GM08714 (cell line): ENCODE measurements around the gene FAM43A.

Experiments used
- H3K4me3 ChIP-seq: fragments of 200-500 bp; sonication (Bioruptor generic); 2 replicates; pipeline ENCODE4 v1.5.1; 2014; ENCODE audit warnings: mild to moderate bottlenecking, low read length, inconsistent platforms
- ZNF274 ChIP-seq: IDR thresholded peaks from 2 replicates; pipeline ENCODE4 v1.6.1; 2012; ENCODE audit warnings: mild to moderate bottlenecking, low read depth, low read length

The FAM43A gene

GRCh38 chr3:194685065-194685717, 492 bp upstream of the FAM43A start:
- no peak for TF ChIP-seq ZNF274
- H3K4me3 ChIP-seq: peak overlapping the region; percentile 64; the same call in 1 of the 2 replicates

- peak overlapping the region; percentile 64; the same call in 1 of the 2 replicates for H3K4me3 ChIP-seq
- TF ChIP-seq ZNF274: no peak
These were observed 732 bp downstream of the FAM43A start for GRCh38 chr3:194686414-194686815.

DNA sequence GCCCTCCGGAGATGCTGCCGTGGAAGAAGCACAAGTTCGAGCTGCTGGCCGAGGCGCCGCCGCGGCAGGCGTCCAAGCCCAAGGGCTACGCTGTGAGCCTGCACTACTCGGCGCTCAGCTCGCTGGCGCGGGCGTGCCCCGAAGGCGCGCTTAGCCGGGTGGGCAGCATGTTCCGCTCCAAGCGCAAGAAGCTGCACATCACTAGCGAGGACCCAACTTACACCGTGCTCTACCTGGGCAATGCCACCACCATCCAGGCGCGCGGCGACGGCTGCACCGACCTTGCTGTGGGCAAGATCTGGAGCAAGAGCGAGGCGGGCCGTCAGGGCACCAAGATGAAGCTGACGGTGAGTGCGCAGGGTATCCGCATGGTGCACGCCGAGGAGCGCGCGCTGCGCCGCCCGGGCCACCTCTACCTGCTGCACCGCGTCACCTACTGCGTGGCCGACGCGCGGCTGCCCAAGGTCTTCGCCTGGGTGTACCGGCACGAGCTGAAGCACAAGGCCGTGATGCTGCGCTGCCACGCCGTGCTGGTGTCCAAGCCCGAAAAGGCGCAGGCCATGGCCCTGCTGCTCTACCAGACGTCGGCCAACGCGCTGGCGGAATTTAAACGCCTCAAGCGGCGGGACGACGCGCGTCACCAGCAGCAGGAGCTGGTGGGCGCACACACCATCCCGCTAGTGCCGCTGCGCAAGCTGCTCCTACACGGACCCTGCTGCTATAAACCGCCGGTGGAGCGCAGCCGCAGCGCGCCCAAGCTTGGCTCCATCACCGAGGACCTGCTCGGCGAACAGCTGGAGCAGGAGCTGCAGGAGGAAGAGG, 1.3 kb downstream of the FAM43A start:
- TF ChIP-seq ZNF274: no peak
- peak overlapping the region; percentile 64; the same call in 1 of the 2 replicates for H3K4me3 ChIP-seq

DNA sequence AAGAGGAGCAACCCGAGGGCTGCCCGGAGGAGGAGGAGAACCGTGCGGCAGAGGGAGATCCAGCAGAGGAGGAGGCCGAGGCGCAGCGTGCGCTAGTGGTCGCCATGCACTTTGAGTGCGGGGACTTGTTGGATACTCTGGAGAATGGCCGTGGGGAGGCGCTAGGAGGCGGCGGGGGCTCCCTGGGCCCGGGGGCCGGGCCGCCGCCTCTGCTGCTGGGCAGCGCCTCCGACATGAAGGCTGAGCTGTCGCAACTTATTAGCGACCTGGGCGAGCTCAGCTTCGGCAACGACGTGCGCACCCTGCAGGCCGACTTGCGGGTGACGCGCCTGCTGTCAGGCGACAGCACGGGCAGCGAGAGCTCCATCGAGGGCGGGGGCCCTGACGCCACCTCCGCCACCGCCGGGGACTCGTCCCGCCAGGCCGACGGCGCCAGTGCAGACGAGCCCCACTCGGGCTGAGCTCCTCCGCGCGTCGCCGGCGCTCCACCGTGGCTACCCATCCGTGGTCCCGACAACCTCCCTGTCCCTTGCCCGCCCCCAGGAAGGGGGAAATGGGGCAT, 2.0 kb downstream of the FAM43A start:
- no peak for TF ChIP-seq ZNF274
- H3K4me3 ChIP-seq: peak overlapping the region; percentile 64; the same call in 1 of the 2 replicates

GRCh38 chr3:194688200-194688740, 2.6 kb downstream of the FAM43A start:
- TF ChIP-seq ZNF274: no peak
- peak overlapping the region; percentile 32; the same call in 1 of the 2 replicates for H3K4me3 ChIP-seq

DNA sequence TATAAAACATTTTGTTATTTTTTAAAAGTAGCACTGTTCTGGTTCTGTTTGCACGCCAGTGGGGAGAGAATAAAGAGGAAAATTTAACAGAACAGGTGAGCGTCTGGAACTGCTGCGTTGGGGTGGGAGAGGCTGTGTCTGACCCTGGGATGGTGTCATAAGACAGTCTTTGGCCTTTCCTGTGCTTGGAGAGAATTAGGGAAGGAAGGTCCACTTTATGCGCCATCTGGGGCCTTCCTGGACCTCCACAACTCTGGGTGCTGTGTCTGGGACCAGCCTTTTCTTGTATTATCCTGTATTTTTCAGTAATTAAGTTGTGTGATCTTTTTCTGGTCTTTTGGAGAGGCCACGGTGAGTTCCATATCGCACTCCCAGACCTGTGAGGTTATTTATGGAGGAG, 3.3 kb downstream of the FAM43A start:
- no peak for TF ChIP-seq ZNF274
- H3K4me3 ChIP-seq: no peak overlapping the region; the same call in 1 of the 2 replicates

DNA sequence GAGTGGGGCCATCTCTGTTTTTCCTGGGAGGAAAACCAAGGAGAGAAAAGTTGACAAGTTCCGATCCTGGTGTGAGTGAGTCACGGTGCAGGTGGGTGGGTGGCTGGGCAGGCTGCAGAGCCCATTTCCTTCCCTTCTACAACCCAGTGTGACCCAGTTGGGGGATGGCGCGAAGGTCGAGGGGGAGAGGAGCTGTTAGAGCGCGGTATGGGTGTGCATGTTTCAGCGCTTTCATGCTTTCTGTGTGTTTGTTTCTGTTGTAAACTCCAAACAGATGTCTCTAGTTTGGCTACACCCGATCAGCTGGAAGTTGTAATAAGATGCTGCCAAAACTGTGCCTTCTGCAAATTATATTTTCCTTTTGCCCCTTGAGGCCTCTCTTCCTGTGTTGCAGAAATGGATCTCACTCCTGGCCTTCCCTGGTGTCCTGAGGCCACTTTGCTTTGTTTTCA, 3.8 kb downstream of the FAM43A start:
- TF ChIP-seq ZNF274: no peak
- H3K4me3 ChIP-seq: no peak overlapping the region; the same call in 1 of the 2 replicates

DNA sequence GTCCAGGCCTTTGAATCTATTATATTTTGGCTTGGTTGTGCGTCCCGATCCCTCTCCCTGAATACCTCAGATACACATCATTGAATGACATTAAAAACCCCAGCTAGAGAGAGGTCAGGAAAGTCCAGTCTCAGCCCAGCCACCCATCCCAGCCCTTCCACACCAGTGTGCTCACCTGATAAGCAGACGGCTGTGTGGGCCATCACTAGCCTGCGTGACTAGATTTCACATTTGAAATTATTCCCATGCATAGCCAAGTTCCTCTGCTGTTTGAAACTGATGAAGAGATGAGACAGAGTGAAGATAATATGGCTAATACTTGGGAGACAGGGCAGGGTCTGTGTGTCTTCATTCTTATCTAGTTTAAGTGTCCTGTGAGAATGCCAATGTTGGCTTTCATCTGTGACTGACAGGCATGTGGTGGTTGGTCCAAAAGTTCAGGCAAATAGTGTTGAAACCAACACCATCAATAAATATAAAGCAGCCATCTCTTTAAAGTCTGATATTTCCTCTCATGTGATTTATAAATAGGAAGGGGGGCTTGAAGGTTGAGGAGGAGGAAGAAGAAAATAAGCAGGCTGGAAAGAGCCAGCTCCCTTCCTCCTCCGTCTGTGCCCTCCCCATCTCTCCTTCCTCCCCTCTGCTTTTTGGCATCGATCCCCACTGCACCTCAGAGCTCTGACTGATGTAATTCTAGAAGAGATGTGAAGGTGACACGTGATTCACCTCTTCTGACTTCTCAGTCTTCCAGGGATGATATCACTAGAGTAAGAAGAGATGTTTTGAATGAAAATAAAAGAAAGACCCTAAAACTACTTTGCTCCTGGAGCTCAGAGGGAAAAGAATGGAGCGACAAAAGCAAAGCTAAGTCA, 5.1 kb downstream of the FAM43A start:
- TF ChIP-seq ZNF274: no peak
- no peak overlapping the region for H3K4me3 ChIP-seq

DNA sequence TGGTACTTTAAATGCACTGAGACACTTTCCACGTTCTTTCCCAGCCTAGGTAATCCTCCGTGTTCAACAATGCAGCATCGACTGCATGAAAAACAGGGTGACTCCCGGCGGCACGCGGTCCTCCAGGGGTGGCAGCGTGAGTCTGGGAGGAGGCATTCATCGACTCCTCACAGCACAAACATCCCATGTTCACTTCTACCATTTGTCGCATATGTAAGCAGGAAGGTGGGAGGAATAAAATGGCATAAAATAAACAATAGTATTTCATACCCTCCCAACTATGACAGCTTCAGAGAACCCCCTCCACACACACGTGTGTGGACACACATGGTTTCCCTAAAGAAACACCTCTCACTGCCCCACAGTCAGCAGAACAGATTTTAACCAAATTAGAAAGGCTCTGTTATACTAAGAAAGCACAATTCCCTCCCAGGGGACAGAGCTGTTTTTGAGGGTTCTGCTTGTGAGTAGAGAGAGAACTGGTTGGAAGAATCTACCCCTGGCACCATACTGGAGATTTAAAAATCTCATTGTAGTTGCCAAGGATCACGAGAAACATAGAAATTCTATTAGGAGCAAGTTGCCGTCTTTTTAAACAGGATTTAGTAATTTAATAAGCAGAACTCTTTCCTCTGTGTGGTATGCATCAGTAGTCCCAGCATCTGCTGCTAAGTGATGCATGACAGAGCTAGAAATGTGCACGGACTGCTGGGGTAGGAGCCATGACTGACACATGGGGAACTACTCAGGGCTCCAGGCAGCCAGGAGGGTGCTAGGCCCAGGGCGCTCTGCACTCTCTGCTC, 6.0 kb downstream of the FAM43A start:
- no peak overlapping the region; the same call in 1 of the 2 replicates for H3K4me3 ChIP-seq
- no peak for TF ChIP-seq ZNF274

GRCh38 chr3:194696702-194697101, 11.0 kb downstream of the FAM43A start:
- no peak for TF ChIP-seq ZNF274

DNA sequence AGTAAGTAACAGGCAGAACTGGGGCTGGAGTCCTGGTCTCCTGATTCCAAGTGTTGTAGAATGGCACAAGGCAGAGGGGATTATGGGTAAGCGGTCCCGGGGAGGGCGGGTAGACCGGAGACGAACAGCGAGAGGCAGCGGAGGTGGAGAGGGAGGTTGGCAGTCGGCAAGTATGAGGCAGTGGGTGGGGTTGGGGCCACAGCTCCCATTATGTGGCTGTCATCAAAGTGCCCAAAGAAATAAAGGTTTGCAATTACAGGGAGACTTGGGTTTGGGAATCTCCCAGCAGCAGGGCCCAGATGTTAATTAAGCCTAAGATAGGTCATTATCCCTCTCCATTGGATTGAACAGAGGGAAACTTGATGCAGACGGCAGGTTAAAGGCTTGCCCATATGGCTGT, 16.9 kb downstream of the FAM43A start:
- TF ChIP-seq ZNF274: no peak
- no peak overlapping the region for H3K4me3 ChIP-seq

More at GRCh38 chr3:194696702-194697101, 11.0 kb downstream of the FAM43A start:
- H3K4me3 ChIP-seq: no peak overlapping the region

- TF ChIP-seq ZNF274: no peak
- no peak overlapping the region for H3K4me3 ChIP-seq
These were observed 19.5 kb downstream of the FAM43A start for GRCh38 chr3:194705227-194705626.

GRCh38 chr3:194705761-194706160, 20.1 kb downstream of the FAM43A start:
- no peak overlapping the region for H3K4me3 ChIP-seq
- no peak for TF ChIP-seq ZNF274
